IMR-90 (cell line): Measurements from ENCODE around the gene SAMD1.

Experiments
- CHD1 ChIP-seq: IDR thresholded peaks from 2 replicates; pipeline ENCODE4 v1.6.1; 2012; ENCODE audit warnings: low read depth, low read length, improper control_type of control experiment
- CTCF ChIP-seq: conservative IDR thresholded peaks from 2 replicates; pipeline ENCODE4 v1.5.1; 2012; ENCODE audit warnings: mild to moderate bottlenecking, low read depth, low read length, improper control_type of control experiment
- POLR2A ChIP-seq: IDR thresholded peaks from 2 replicates; pipeline ENCODE4 v1.6.1; 2012; ENCODE audit warnings: mild to moderate bottlenecking, low read depth, low read length
- RAD21 ChIP-seq: IDR thresholded peaks from 2 replicates; pipeline ENCODE4 v1.6.1; 2012; ENCODE audit warnings: low read length, improper control_type of control experiment
- RCOR1 ChIP-seq: IDR thresholded peaks from 2 replicates; pipeline ENCODE4 v1.6.1; 2012; ENCODE audit warnings: mild to moderate bottlenecking, low read length, improper control_type of control experiment; ENCODE audit not compliant: insufficient replicate concordance
- SMC3 ChIP-seq: fragments of 150-350 bp; IDR thresholded peaks from 2 replicates; pipeline ENCODE4 v1.6.1; 2016; ENCODE audit warnings: low read depth, mild to moderate bottlenecking, antibody characterized with exemption, low read length, moderate library complexity

- no peak for TF ChIP-seq CTCF
- TF ChIP-seq SMC3, result no peak
- peak; percentile 81 for TF ChIP-seq POLR2A
- TF ChIP-seq CHD1, result no peak
- no peak for TF ChIP-seq RCOR1
- no peak for TF ChIP-seq RAD21
Measured at GRCh38 chr19:14080887-14081796, 9.4 kb downstream of the SAMD1 start.
